Stimulated activated naive CD4-positive, alpha-beta T cell (primary cell): ENCODE results near the gene AQP2.

ENCODE experiments used
- DNase-seq, 6 experiments: peaks; one replicate each; lab custom pipeline; 2025; lab: John Stamatoyannopoulos, UW

AQP2 gene

DNA sequence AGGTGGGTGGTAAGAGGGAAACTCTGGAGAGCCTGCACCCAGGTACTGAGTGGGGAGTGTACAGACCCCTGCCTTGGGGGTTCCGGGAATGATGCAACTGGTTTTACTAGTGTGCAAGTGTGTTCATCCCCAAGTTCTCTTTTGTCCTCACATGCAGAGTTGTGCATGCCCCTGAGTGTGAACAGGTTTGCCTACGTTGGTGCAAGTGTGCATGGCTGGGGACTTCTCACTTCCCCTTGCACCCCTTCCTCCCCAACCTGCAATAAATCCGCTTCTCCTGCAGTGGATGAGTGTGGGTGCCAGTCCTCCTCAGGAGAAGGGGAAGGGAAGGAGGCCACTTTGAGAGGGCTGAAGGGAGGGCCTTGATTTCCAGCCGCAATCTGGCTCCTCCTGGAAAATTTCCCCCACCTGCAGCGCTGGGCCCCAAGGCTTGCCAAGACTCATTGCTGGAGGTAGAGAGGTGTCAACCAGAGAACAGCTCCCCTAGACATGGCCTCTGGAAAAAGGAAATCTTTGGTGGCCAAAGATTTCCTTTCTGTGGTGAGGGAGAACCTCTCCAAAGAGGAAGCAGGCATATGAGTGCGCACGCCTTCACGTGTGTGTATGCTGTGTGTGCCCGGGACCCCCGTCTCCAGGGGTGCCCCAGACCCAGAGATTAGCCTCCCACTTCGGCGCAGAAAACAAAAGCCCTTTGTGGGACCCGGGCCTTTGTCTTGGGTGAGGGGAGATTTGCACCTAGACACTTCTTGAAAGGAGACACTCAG is 5.5 kb downstream of the AQP2 start:
- DNase-seq: no peak

- no peak for DNase-seq
Measured at GRCh38 chr12:49956663-49957569, 6.4 kb downstream of the AQP2 start.

DNA sequence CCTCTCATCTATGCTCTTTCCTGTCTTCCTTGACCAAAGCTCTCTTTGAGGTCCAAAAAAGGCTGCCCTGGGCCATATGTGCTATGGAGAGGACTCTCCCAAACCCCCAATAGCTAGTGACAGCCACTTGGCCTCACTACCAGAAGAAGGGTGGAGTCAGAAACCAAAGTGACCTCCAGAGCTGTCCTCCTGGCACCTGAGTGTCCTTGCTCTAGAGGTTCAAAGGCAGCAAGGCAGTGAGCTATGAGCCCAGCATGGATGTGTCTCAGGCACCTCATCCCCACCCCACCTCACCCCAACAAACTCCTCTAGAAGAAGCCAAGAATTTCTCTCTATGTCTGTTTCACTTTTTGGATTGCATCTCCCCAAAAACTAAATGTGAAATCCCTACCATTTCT is 7.0 kb downstream of the AQP2 start:
- DNase-seq: no peak

DNA sequence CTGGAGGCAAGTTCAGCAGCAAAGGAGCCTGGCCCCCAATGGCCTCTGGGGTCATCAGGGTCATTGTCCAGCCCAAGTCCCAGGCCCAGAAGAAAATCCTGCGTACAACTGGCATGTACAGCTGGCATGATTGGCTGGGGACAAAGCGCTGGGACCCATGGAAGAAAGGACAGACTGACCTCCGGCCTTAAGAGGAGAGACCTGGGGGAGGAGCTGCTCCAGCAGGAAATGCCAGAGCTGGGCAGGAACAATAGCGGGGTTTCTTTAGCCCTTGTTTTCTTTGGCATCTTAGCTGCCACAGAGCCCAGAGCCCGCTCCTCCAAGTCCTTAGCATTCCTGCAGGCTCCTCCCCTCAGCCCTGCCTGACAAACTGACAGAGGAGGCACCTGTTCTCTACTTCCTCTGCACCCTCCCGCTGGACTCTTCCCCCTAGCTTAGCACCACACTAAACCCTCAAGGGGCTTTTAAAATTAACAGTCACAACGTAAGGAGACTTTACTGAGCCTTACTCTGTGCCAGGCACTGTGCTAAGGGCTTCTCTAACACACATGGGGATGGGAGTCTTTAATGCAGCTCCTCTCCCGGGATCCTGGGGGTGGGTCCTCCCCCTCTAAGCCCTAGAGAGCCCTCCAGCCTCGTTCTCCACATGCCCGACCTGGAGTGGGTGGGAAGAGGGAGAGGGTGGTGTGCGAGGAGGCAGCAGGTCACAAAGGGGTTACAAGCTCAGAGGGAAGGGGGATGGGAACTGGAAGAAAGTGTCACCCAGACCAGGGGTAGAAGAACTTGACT is 9.3 kb downstream of the AQP2 start:
- no peak for DNase-seq

GRCh38 chr12:49960474-49961110 is 10.1 kb downstream of the AQP2 start:
- DNase-seq: no peak

GRCh38 chr12:49961111-49961922 is 10.8 kb downstream of the AQP2 start, which contains the start of gene AQP5:
Gene AQP5 (plus strand): TSS chr12:49961872. CDS start chr12:49962018, 146 bp downstream.
- DNase-seq: no peak

GRCh38 chr12:49961993-49962764 is 11.6 kb downstream of the AQP2 start:
- no peak for DNase-seq

GRCh38 chr12:49962861-49963765 is 12.6 kb downstream of the AQP2 start:
- no peak for DNase-seq

DNA sequence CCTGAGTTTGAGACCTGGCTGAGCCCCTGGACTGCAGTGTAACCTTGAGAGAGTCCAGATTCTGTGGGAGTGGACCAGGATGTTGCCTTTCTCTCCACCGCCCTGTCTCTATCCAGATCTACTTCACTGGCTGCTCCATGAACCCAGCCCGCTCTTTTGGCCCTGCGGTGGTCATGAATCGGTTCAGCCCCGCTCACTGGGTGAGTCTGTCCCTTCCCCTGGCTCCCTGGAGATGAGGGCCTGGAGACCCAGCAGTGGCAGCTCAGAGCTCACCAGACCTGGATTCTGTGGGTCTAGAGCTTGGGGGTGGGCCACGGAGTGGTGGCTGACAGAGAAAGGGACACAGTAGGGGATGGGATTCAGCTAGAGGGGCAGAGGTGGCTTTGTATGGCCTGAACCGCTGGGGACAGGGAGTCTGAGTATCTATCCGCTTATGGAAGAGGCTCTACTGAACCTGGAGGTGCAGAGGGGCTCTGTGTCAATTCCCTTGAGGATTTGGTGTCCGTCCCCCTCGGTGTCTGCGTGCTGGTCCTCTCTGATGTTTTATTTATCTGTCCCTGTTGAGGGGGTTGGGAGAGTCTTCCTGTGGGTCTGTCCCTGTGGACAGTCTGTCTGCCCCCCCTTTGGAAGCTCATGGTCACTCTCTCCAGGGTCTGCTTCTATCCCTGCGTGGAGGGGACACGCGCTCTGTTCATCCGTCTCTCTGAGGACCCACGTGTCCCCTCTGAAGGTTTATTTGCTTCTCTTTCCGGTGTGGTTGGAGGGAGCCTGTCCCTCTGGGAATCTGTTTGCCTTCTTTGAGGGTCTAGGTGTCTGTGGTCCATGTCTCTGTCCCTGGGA is 13.7 kb downstream of the AQP2 start:
- DNase-seq: no peak

DNA sequence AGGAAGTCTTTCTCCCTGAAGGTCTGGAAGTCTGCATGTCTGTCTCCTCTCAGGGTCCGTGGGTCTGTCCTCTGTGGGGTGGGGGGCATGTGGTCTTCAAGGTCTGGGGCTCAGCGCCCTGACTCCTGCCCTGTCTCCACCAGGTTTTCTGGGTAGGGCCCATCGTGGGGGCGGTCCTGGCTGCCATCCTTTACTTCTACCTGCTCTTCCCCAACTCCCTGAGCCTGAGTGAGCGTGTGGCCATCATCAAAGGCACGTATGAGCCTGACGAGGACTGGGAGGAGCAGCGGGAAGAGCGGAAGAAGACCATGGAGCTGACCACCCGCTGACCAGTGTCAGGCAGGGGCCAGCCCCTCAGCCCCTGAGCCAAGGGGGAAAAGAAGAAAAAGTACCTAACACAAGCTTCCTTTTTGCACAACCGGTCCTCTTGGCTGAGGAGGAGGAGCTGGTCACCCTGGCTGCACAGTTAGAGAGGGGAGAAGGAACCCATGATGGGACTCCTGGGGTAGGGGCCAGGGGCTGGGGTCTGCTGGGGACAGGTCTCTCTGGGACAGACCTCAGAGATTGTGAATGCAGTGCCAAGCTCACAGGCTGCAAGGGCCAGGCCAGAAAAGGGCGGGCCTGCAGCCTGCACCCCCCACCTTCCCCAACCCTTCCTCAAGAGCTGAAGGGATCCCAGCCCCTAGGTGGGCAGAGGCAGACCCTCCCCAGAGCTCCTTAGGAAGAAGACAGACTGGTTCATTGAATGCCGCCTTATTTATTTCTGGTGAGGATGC is 14.5 kb downstream of the AQP2 start:
- DNase-seq: no peak

DNA sequence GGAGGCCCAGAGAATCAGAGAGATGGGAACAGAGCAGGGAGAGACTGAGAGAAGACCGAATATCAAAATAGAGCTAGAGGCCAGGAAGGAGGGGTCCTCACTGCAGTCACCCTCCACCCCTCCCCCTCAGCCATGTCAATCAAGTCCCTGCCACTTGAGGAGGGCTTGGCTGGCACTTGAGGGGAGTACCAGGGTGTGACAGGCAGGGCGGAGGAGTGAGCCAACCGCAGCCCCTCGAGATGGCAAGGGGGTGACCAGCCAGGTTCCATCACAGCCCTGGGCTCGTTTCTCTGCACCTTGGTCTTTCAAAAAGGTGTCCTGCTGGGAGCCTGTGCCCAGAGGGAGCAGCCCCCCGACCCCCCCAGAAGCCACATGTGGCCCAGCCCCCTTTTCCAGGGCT is 15.3 kb downstream of the AQP2 start:
- no peak for DNase-seq

DNA sequence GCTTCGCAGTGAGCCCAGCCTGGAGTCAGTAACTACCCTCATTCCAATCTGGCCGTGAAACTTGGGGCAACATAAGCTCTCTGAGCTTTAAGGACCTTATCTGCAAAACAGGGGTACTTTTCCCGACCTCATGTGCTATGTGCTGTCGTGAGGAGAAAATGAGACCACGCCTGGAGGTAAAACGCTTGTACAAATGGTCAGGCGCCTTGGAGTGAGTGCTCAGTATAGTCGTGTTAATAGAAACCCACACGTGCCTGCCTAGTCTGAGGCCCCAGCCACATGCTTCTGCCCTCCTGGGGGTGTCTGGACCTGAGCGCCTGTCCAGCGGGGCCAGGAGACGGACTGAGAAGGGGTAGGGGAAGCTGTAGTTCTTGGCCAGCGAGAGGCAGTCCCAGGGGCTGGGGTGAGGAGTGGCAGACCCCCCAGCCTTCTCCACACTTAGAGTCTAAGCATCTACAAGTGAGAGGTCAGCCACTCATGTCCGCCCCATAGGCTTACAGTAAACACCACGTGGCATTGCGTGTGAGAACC is 16.0 kb downstream of the AQP2 start:
- no peak for DNase-seq

- DNase-seq: peak; percentile 78 to 98 (median 88)
Measured at GRCh38 chr12:49967042-49967776, 16.7 kb downstream of the AQP2 start.

DNA sequence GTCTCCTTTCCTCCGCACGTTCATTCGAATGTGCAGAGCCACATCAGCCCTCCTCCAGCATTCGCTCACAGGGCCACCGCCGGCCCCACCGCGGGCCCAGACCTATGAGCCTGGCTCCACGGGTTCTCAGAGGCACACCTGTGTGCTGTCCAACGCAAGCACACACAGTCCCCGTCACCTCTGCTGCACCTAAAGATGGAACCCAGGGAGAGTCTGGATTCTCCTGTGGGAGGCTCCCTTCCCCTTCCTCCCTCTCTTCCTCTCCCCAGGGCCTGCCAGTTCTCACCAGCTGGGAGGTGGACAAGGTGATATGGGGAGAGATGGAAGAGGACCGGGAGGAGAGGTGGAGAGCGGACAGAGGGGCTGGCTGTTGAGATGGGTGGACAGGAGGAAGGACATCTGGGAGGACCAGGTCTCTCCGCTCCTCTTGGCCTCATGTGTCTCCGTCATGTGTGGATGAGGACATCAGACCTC is 17.3 kb downstream of the AQP2 start:
- no peak for DNase-seq

GRCh38 chr12:49968471-49968870 is 17.9 kb downstream of the AQP2 start:
- DNase-seq: no peak

DNA sequence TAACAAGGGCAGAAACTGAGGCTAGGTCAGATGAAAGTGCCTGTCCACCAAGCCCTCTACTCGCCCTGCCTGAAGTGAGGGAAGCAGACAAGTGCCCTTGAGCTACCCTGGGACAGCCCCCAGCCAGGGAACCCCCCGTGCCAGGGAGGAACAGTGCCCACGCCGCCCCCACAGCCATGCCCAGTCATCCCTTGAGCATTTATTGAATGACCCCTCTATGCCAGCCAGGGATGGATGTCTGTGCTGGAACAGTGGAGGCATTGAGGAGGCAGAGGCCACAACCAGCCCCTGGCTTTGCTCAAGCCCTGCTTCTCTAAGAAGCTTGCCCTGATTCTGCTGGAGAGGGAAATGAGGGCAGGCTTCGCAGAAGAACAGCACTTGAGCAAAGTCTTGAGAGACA is 18.5 kb downstream of the AQP2 start:
- no peak for DNase-seq
